WERI-Rb-1 (cell line): ENCODE data around the gene ARHGEF3.
A peak's percentile ranks its signal among the peaks of the same experiment; 100 is the strongest.

Source experiments
- DNase-seq: peaks from one replicate; pipeline ENCODE4 v3.0.0-alpha.2; 2020
- H3K27ac ChIP-seq: fragments of 250-450 bp; sonication (Bioruptor Pico); 2 replicates; pipeline ENCODE4 v1.5.1; 2020; ENCODE audit warnings: mild to moderate bottlenecking, moderate library complexity
- H3K27me3 ChIP-seq: fragments of 250-450 bp; sonication (Bioruptor Pico); 2 replicates; pipeline ENCODE4 v1.5.1; 2021; ENCODE audit warnings: mild to moderate bottlenecking, low read depth, moderate library complexity; ENCODE audit not compliant: insufficient read depth, severe bottlenecking
- H3K36me3 ChIP-seq: fragments of 250-450 bp; sonication (Bioruptor Pico); 2 replicates; pipeline ENCODE4 v1.5.1; 2020; ENCODE audit warnings: mild to moderate bottlenecking, moderate library complexity
- H3K4me3 ChIP-seq: 2 replicates; pipeline ENCODE4 v1.5.1; 2011; ENCODE audit warnings: low read depth, mild to moderate bottlenecking, control low read depth, low read length
- H3K9me3 ChIP-seq: fragments of 250-450 bp; sonication (Bioruptor Pico); 2 replicates; pipeline ENCODE4 v1.5.1; 2021; ENCODE audit warnings: mild to moderate bottlenecking, moderate library complexity; ENCODE audit not compliant: severe bottlenecking
- CTCF ChIP-seq: IDR thresholded peaks from 2 replicates; pipeline ENCODE4 v1.5.1; 2011; ENCODE audit warnings: low read depth, mild to moderate bottlenecking, control low read depth, inconsistent platforms, low read length

The ARHGEF3 gene

GRCh38 chr3:56801662-56802377, at the start of gene ARHGEF3:
ARHGEF3 (minus strand) TSS chr3:56801949; CDS start chr3:56801798, 151 bp downstream.
- Histone ChIP-seq H3K4me3 (peak within 1 kb of the TSS; percentile 65), H3K27ac (0 out of 2 replicates have a peak within 1 kb of the TSS, but pooled peaks have one; percentile 17), H3K36me3 (no peaks in the 10 kb centered on the region), H3K9me3 (no peaks in the 10 kb centered on the region), H3K27me3 (no peaks in the 10 kb centered on the region)
- DNase-seq = peak; percentile 81
- peak; percentile 75 for TF ChIP-seq CTCF

GRCh38 chr3:56849698-56850097, 47.9 kb upstream of the ARHGEF3 start:
- DNase-seq = no peak
- no peak for TF ChIP-seq CTCF
- Histone ChIP-seq H3K4me3 (no peak overlapping the region), H3K27ac (no peak overlapping the region), H3K36me3 (no peaks in the 10 kb centered on the region), H3K9me3 (peaks cover 2% of the 10 kb centered on the region), H3K27me3 (no peaks in the 10 kb centered on the region)

- Histone ChIP-seq H3K27ac (no peak overlapping the region), H3K9me3 (peaks cover 2% of the 10 kb centered on the region), H3K36me3 (no peaks in the 10 kb centered on the region), H3K4me3 (no peak overlapping the region), H3K27me3 (no peaks in the 10 kb centered on the region)
- DNase-seq = no peak
- TF ChIP-seq CTCF = no peak
These were observed 43.8 kb upstream of the ARHGEF3 start for GRCh38 chr3:56845505-56845904.

- H3K27me3 ChIP-seq = no peaks in the 10 kb centered on the region
- peak overlapping the region; percentile 36 for H3K27ac ChIP-seq
- TF ChIP-seq CTCF = no peak
- H3K4me3 ChIP-seq = no peak overlapping the region
- peak; percentile 63 for DNase-seq
- no peaks in the 10 kb centered on the region for H3K36me3 ChIP-seq
- peaks cover 2% of the 10 kb centered on the region for H3K9me3 ChIP-seq
These were observed 42.8 kb upstream of the ARHGEF3 start for GRCh38 chr3:56844536-56844935.

- Histone ChIP-seq H3K9me3 (peaks cover under 1% of the 10 kb centered on the region), H3K27ac (no peak overlapping the region), H3K4me3 (no peak overlapping the region), H3K27me3 (no peaks in the 10 kb centered on the region), H3K36me3 (no peaks in the 10 kb centered on the region)
- peak; percentile 19 for DNase-seq
- TF ChIP-seq CTCF = no peak
These were observed 38.3 kb upstream of the ARHGEF3 start for GRCh38 chr3:56839784-56840715.
